PC-9 (cell line): ENCODE results near the gene LRRC71. TPM values are rescaled to one million over a fixed set of nuclear protein-coding genes. Genes with fewer than 3 reads are reported as not detected.

ENCODE experiments used
- BruUV-seq: library from RNA; stranded (reverse); fragments of 400-500 nt; replicated peaks from 2 replicates; lab custom pipeline; 2021; lab: Mats Ljungman, UMichigan
- CTCF ChIA-PET: fragments of 300-600 bp; sonication (Branson Sonifier 250); formaldehyde crosslinking; loops from one replicate; lab custom pipeline; 2022; ENCODE audit warnings: antibody characterized with exemption; lab: Charles Lee
- POLR2A ChIA-PET: fragments of 300-600 bp; sonication (Branson Sonifier 250); formaldehyde crosslinking; loops from one replicate; lab custom pipeline; 2022; ENCODE audit warnings: antibody characterized with exemption; ENCODE audit not compliant: unreplicated experiment; lab: Charles Lee
- DNase-seq, 2 experiments: peaks; one replicate each; pipeline versions ENCODE4 v3.0.0 to v3.0.0-alpha.2; 2015 to 2022; ENCODE audit warnings: mixed read lengths in 1 of 2
- H2AFZ ChIP-seq: fragments of 200-600 bp; sonication (generic); 2 replicates; pipeline ENCODE4 v1.8.1; 2017; ENCODE audit warnings: antibody characterized with exemption
- H3F3A ChIP-seq: fragments of 200-600 bp; sonication (generic); 2 replicates; pipeline ENCODE4 v1.8.1; 2017; ENCODE audit warnings: antibody characterized with exemption, mild to moderate bottlenecking, low read depth; ENCODE audit not compliant: insufficient read depth
- H3K27ac ChIP-seq: fragments of 200-600 bp; sonication (generic); 2 replicates; pipeline ENCODE4 v1.6.1; 2016; ENCODE audit warnings: mixed run types
- H3K27me3 ChIP-seq: fragments of 200-600 bp; sonication (generic); 2 replicates; pipeline ENCODE4 v1.6.1; 2016; ENCODE audit warnings: low read depth, mixed run types; ENCODE audit not compliant: insufficient read depth
- H3K36me3 ChIP-seq: fragments of 200-600 bp; sonication (generic); 2 replicates; pipeline ENCODE4 v1.6.1; 2016; ENCODE audit warnings: low read depth, mixed run types
- H3K4me1 ChIP-seq: fragments of 200-600 bp; sonication (generic); replicated peaks from 2 replicates; pipeline ENCODE4 v1.6.1; 2016; ENCODE audit warnings: mixed run types; ENCODE audit not compliant: insufficient read depth
- H3K4me2 ChIP-seq: fragments of 200-600 bp; sonication (generic); 2 replicates; pipeline ENCODE4 v1.6.1; 2017; ENCODE audit warnings: mixed run types
- H3K4me3 ChIP-seq: fragments of 200-600 bp; sonication (generic); 2 replicates; pipeline ENCODE4 v1.6.1; 2016; ENCODE audit warnings: mixed run types
- H3K79me2 ChIP-seq: fragments of 200-600 bp; sonication (generic); 2 replicates; pipeline ENCODE4 v1.6.1; 2017; ENCODE audit warnings: low read depth, mixed run types
- H3K9me2 ChIP-seq: fragments of 200-600 bp; sonication (generic); 2 replicates; pipeline ENCODE4 v1.8.1; 2017; ENCODE audit warnings: mild to moderate bottlenecking; ENCODE audit not compliant: insufficient read depth
- H3K9me3 ChIP-seq: fragments of 200-600 bp; sonication (generic); 2 replicates; pipeline ENCODE4 v1.8.1; 2016; ENCODE audit warnings: low read depth; ENCODE audit not compliant: insufficient read depth
- H4K20me1 ChIP-seq: fragments of 200-600 bp; sonication (generic); 2 replicates; pipeline ENCODE4 v1.8.1; 2017; ENCODE audit not compliant: insufficient read depth
- CTCF ChIP-seq: fragments of 200-600 bp; sonication (generic); conservative IDR thresholded peaks from 2 replicates; pipeline ENCODE4 v1.6.1; 2017; ENCODE audit warnings: mixed run types, antibody characterized with exemption, mild to moderate bottlenecking, moderate library complexity
- EZH2 ChIP-seq: fragments of 200-600 bp; sonication (generic); IDR thresholded peaks from 2 replicates; pipeline ENCODE4 v1.8.0; 2017; ENCODE audit warnings: antibody characterized with exemption, low read depth
- intact Hi-C: fragments of 100-400 bp; cut with micrococcal nuclease; formaldehyde crosslinking; loops from one replicate; pipeline ENCODE4 v1.10.0; 2022; ENCODE audit not compliant: unreplicated experiment
- total RNA-seq: library from RNA; stranded (reverse); gene quantifications from 2 replicates; pipeline ENCODE4 v1.2.3, GENCODE V29; 2021

LRRC71 gene
- total RNA-seq, 1 experiment from 2014 or later = not detected

- ChIA-PET POLR2A (interaction anchor here (0.8 kb wide), 1 partner anchor 117 kb away, joined by 3 read pairs; no protein-coding TSS in a partner anchor), CTCF (interaction anchor here (0.6 to 1.6 kb wide), 9 partner anchors 31 to 303 kb away, joined by 3 to 9 read pairs (median 4); no protein-coding TSS in a partner anchor)
- no peaks in the 10 kb centered on the region for H3K9me2 ChIP-seq
- H3K9me3 ChIP-seq = no peaks in the 10 kb centered on the region
- H3F3A ChIP-seq = peaks cover 26% of the 10 kb centered on the region
- TF ChIP-seq EZH2 = no peak
- peak; percentile 77 for TF ChIP-seq CTCF
- H3K4me2 ChIP-seq = peak overlapping the region; percentile 93
- no peaks in the 10 kb centered on the region for H3K27me3 ChIP-seq
- peaks cover 30% of the 10 kb centered on the region for H3K4me1 ChIP-seq
- BruUV-seq = no TSS peak
- peak overlapping the region; percentile 64 for H3K4me3 ChIP-seq
- no peaks in the 10 kb centered on the region for H4K20me1 ChIP-seq
- peak; percentile 68 to 79 for DNase-seq
- intact Hi-C loops = loop anchor here (1.0 to 10.0 kb wide), 7 partner anchors 31 to 303 kb away; no protein-coding TSS in a partner anchor
- no peak overlapping the region for H3K27ac ChIP-seq
- no peaks in the 10 kb centered on the region for H3K79me2 ChIP-seq
- H3K36me3 ChIP-seq = no peaks in the 10 kb centered on the region
- peak overlapping the region; percentile 82 for H2AFZ ChIP-seq
Observed at GRCh38 chr1:156927215-156928042, 7.0 kb downstream of the LRRC71 start.

GRCh38 chr1:156928043-156928602 is 7.7 kb downstream of the LRRC71 start:
- peak overlapping the region; percentile 93 for H3K4me2 ChIP-seq
- H3K4me3 ChIP-seq = no peak overlapping the region; the same call in 1 of the 2 replicates
- no peak overlapping the region for H3K27ac ChIP-seq
- DNase-seq = no peak
- H3K27me3 ChIP-seq = no peaks in the 10 kb centered on the region
- no peaks in the 10 kb centered on the region for H3K9me3 ChIP-seq
- peak; percentile 43; the same call in 1 of the 2 replicates for TF ChIP-seq CTCF
- TF ChIP-seq EZH2 = no peak
- no peaks in the 10 kb centered on the region for H3K36me3 ChIP-seq
- no peaks in the 10 kb centered on the region for H4K20me1 ChIP-seq
- no peaks in the 10 kb centered on the region for H3K9me2 ChIP-seq
- peaks cover 19% of the 10 kb centered on the region for H3F3A ChIP-seq
- ChIA-PET POLR2A (no interaction called here), CTCF (interaction anchor here (0.6 to 1.6 kb wide), 8 partner anchors 32 to 303 kb away, joined by 3 to 9 read pairs (median 4); no protein-coding TSS in a partner anchor)
- intact Hi-C loops = loop anchor here (10.0 kb wide), 2 partner anchors 227 to 303 kb away; no protein-coding TSS in a partner anchor
- H2AFZ ChIP-seq = 0 out of 2 replicates have a peak overlapping the region, but pooled peaks have one; percentile 82
- H3K4me1 ChIP-seq = peaks cover 23% of the 10 kb centered on the region
- no peaks in the 10 kb centered on the region for H3K79me2 ChIP-seq
- BruUV-seq = no TSS peak

- no peaks in the 10 kb centered on the region for H3K79me2 ChIP-seq
- TF ChIP-seq EZH2 (no peak), CTCF (no peak)
- no TSS peak for BruUV-seq
- H2AFZ ChIP-seq = no peak overlapping the region
- DNase-seq = no peak
- no peak overlapping the region for H3K4me2 ChIP-seq
- no peak overlapping the region for H3K27ac ChIP-seq
- ChIA-PET POLR2A (no interaction called here), CTCF (no interaction called here)
- peaks cover 19% of the 10 kb centered on the region for H3F3A ChIP-seq
- H3K9me2 ChIP-seq = no peaks in the 10 kb centered on the region
- intact Hi-C loops = loop anchor here (10.0 kb wide), 2 partner anchors 225 to 305 kb away; no protein-coding TSS in a partner anchor
- H4K20me1 ChIP-seq = no peaks in the 10 kb centered on the region
- H3K4me1 ChIP-seq = peaks cover 20% of the 10 kb centered on the region
- no peaks in the 10 kb centered on the region for H3K27me3 ChIP-seq
- H3K4me3 ChIP-seq = no peak overlapping the region
- no peaks in the 10 kb centered on the region for H3K36me3 ChIP-seq
- H3K9me3 ChIP-seq = no peaks in the 10 kb centered on the region
Observed at GRCh38 chr1:156929596-156930238, 9.3 kb downstream of the LRRC71 start.
